H1 (cell line): ENCODE data around the gene GRID2. TPM values are rescaled to one million over a fixed set of nuclear protein-coding genes. Genes with fewer than 3 reads are reported as not detected.

Source experiments
- ASH2L ChIP-seq: fragments of 200-600, 300-600 bp; sonication (generic); IDR thresholded peaks from one replicate; pipeline ENCODE4 v1.7.1; 2017; ENCODE audit warnings: low read length
- BCL11A ChIP-seq, 2 experiments: IDR thresholded peaks; one replicate each; pipeline ENCODE4 v1.6.1; 2011; ENCODE audit warnings: low read depth in 2 of 2, low read length in 2 of 2, mild to moderate bottlenecking in 2 of 2
- BRCA1 ChIP-seq: IDR thresholded peaks from 2 replicates; pipeline ENCODE4 v1.6.1; 2012; ENCODE audit warnings: low read depth, low read length, improper control_type of control experiment
- CHD1 ChIP-seq: IDR thresholded peaks from 2 replicates; pipeline ENCODE4 v1.6.1; 2012; ENCODE audit warnings: low read depth, low read length, improper control_type of control experiment
- HDAC6 ChIP-seq: IDR thresholded peaks from one replicate; pipeline ENCODE4 v1.7.1; 2012; ENCODE audit warnings: low read depth, mild to moderate bottlenecking, inconsistent platforms, low read length, moderate library complexity
- RAD21 ChIP-seq, 2 experiments: IDR thresholded peaks in 1 of 2; conservative IDR thresholded peaks in 1 of 2; 2 replicates each; pipeline ENCODE4 v1.6.1; 2011; ENCODE audit warnings: low read depth in 2 of 2, low read length in 2 of 2, improper control_type of control experiment in 1 of 2, inconsistent platforms in 1 of 2, mild to moderate bottlenecking in 1 of 2, moderate library complexity in 1 of 2
- RBBP5 ChIP-seq: IDR thresholded peaks from 2 replicates; pipeline ENCODE4 v1.7.1; 2012; ENCODE audit warnings: low read depth, mild to moderate bottlenecking, inconsistent platforms, low read length, moderate library complexity, borderline replicate concordance
- SIN3A ChIP-seq, 2 experiments: IDR thresholded peaks in 1 of 2; conservative IDR thresholded peaks in 1 of 2; 2 replicates each; pipeline ENCODE4 v1.6.1; 2011 to 2012; ENCODE audit warnings: low read length in 2 of 2, improper control_type of control experiment in 1 of 2, low read depth in 1 of 2, mild to moderate bottlenecking in 1 of 2
- YY1 ChIP-seq: IDR thresholded peaks from 2 replicates; pipeline ENCODE4 v1.6.1; 2011; ENCODE audit warnings: low read depth, mild to moderate bottlenecking, low read length
- polyA plus RNA-seq, 7 experiments: library from polyadenylated mRNA; depleted of rRNA in 3 of 7; stranded (reverse) in 5 of 7; unstranded in 2 of 7; fragments of >200 nt in 5 of 7; fragments of 200-250 nt in 2 of 7; gene quantifications; 1 replicate in 5 of 7; 2 replicates in 1 of 7; 4 replicates in 1 of 7; pipeline versions ENCODE4 v1.2.1 to v1.2.3, GENCODE V29; 2011 to 2013; ENCODE audit warnings: missing spikeins in 2 of 7, mixed read lengths in 2 of 7
- total RNA-seq: library from RNA; stranded (reverse); fragmentation: NEBNext Ultra II Directional; extraction: Animal tissue kit (Norgen Biotek cat#: 25700); gene quantifications from 2 replicates; pipeline ENCODE4 v1.2.1, GENCODE V29; 2021
- TF ChIP-seq, protein P1 (sequence below): fragments of 300-600 bp; sonication (generic); IDR thresholded peaks from 2 replicates; pipeline ENCODE4 v1.7.1; 2012; ENCODE audit warnings: low read length, moderate library complexity, mild to moderate bottlenecking, inconsistent platforms; ENCODE audit not compliant: insufficient replicate concordance
- TF ChIP-seq, protein P2 (sequence below): IDR thresholded peaks from 2 replicates; pipeline ENCODE4 v1.6.1; 2011; ENCODE audit warnings: low read length, improper control_type of control experiment

The GRID2 gene
- total and polyA plus RNA-seq, 2 of the 8 experiments (the other 6 are each of a cell fraction or from before 2014, with no cell fraction given): 31.1 to 81.9 TPM

DNA sequence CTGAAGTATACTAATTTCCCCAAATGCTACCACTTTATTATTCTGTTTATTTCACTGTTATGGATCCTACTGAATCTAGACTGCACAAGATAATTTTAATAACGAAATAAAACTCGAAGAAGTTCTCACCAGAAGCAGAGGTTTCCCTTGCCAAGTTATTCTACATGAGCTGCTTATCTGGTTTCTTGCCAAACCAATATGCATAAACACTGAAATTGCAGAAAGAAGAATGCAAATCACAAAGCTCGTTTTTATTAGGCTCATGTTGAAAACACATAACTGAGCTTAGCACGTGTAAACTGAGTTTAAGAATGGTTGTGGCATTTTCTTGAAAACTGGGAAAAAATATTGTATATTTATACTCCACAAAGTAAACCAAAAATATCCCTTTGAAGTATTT is 35.9 kb downstream of the GRID2 start (continued):
- TF ChIP-seq, protein P1, sequence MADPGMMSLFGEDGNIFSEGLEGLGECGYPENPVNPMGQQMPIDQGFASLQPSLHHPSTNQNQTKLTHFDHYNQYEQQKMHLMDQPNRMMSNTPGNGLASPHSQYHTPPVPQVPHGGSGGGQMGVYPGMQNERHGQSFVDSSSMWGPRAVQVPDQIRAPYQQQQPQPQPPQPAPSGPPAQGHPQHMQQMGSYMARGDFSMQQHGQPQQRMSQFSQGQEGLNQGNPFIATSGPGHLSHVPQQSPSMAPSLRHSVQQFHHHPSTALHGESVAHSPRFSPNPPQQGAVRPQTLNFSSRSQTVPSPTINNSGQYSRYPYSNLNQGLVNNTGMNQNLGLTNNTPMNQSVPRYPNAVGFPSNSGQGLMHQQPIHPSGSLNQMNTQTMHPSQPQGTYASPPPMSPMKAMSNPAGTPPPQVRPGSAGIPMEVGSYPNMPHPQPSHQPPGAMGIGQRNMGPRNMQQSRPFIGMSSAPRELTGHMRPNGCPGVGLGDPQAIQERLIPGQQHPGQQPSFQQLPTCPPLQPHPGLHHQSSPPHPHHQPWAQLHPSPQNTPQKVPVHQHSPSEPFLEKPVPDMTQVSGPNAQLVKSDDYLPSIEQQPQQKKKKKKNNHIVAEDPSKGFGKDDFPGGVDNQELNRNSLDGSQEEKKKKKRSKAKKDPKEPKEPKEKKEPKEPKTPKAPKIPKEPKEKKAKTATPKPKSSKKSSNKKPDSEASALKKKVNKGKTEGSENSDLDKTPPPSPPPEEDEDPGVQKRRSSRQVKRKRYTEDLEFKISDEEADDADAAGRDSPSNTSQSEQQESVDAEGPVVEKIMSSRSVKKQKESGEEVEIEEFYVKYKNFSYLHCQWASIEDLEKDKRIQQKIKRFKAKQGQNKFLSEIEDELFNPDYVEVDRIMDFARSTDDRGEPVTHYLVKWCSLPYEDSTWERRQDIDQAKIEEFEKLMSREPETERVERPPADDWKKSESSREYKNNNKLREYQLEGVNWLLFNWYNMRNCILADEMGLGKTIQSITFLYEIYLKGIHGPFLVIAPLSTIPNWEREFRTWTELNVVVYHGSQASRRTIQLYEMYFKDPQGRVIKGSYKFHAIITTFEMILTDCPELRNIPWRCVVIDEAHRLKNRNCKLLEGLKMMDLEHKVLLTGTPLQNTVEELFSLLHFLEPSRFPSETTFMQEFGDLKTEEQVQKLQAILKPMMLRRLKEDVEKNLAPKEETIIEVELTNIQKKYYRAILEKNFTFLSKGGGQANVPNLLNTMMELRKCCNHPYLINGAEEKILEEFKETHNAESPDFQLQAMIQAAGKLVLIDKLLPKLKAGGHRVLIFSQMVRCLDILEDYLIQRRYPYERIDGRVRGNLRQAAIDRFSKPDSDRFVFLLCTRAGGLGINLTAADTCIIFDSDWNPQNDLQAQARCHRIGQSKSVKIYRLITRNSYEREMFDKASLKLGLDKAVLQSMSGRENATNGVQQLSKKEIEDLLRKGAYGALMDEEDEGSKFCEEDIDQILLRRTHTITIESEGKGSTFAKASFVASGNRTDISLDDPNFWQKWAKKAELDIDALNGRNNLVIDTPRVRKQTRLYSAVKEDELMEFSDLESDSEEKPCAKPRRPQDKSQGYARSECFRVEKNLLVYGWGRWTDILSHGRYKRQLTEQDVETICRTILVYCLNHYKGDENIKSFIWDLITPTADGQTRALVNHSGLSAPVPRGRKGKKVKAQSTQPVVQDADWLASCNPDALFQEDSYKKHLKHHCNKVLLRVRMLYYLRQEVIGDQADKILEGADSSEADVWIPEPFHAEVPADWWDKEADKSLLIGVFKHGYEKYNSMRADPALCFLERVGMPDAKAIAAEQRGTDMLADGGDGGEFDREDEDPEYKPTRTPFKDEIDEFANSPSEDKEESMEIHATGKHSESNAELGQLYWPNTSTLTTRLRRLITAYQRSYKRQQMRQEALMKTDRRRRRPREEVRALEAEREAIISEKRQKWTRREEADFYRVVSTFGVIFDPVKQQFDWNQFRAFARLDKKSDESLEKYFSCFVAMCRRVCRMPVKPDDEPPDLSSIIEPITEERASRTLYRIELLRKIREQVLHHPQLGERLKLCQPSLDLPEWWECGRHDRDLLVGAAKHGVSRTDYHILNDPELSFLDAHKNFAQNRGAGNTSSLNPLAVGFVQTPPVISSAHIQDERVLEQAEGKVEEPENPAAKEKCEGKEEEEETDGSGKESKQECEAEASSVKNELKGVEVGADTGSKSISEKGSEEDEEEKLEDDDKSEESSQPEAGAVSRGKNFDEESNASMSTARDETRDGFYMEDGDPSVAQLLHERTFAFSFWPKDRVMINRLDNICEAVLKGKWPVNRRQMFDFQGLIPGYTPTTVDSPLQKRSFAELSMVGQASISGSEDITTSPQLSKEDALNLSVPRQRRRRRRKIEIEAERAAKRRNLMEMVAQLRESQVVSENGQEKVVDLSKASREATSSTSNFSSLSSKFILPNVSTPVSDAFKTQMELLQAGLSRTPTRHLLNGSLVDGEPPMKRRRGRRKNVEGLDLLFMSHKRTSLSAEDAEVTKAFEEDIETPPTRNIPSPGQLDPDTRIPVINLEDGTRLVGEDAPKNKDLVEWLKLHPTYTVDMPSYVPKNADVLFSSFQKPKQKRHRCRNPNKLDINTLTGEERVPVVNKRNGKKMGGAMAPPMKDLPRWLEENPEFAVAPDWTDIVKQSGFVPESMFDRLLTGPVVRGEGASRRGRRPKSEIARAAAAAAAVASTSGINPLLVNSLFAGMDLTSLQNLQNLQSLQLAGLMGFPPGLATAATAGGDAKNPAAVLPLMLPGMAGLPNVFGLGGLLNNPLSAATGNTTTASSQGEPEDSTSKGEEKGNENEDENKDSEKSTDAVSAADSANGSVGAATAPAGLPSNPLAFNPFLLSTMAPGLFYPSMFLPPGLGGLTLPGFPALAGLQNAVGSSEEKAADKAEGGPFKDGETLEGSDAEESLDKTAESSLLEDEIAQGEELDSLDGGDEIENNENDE: no peak
- no peak for TF ChIP-seq BRCA1
- TF ChIP-seq ASH2L: no peak
- TF ChIP-seq RBBP5: no peak
- TF ChIP-seq SIN3A (conservative IDR thresholded peaks at IDR 0.05 in 1 of 2, IDR thresholded peaks at IDR 0.05 in 1 of 2; ENCODE audit: low read depth in 1 of 2, low read length in 2 of 2): no peak
- TF ChIP-seq RAD21 (IDR thresholded peaks at IDR 0.05 in 1 of 2, conservative IDR thresholded peaks at IDR 0.05 in 1 of 2; ENCODE audit: low read depth in 2 of 2, low read length in 2 of 2): no peak
- TF ChIP-seq CHD1: no peak
- TF ChIP-seq, protein P2, sequence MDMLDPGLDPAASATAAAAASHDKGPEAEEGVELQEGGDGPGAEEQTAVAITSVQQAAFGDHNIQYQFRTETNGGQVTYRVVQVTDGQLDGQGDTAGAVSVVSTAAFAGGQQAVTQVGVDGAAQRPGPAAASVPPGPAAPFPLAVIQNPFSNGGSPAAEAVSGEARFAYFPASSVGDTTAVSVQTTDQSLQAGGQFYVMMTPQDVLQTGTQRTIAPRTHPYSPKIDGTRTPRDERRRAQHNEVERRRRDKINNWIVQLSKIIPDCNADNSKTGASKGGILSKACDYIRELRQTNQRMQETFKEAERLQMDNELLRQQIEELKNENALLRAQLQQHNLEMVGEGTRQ: no peak
- TF ChIP-seq BCL11A (IDR thresholded peaks at IDR 0.05; ENCODE audit: low read depth in 2 of 2, low read length in 2 of 2): no peak
- TF ChIP-seq YY1: no peak
- TF ChIP-seq HDAC6: no peak
